ENCODE measurements around the gene MKRN2. TPM values are rescaled to one million over a fixed set of nuclear protein-coding genes. Genes with fewer than 3 reads are reported as not detected.
A peak's percentile ranks its signal among the peaks of the same experiment; 100 is the strongest.

MKRN2 gene
- total RNA-seq, 2 experiments from 2014 or later = 21.9 to 25.7 TPM

DNA sequence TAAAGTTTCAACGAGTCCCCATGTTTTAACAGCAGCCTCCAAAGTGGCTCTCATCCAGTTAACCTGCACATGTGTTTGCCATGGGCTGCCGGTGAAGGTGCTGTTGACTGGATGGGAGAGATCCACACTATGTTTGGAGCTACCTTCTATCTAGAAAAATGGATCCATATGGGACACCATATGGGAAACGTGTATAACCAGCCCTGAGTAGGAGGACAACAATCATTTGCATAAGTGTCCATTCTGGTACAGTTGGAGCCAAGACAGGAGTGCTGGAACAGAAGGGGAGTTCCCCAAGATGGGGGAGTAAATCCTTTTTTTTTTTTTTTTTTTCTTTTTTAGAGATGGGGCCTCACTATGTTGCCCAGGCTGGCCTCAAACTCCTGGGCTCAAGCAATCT is 36.6 kb downstream of the MKRN2 start:
- TF ChIP-seq CTCF (conservative IDR thresholded peaks at IDR 0.05; ENCODE audit: low read length) (no peak), EZH2phosphoT487 (IDR thresholded peaks at IDR 0.05; ENCODE audit: borderline replicate concordance, low read depth, low read length) (no peak)

DNA sequence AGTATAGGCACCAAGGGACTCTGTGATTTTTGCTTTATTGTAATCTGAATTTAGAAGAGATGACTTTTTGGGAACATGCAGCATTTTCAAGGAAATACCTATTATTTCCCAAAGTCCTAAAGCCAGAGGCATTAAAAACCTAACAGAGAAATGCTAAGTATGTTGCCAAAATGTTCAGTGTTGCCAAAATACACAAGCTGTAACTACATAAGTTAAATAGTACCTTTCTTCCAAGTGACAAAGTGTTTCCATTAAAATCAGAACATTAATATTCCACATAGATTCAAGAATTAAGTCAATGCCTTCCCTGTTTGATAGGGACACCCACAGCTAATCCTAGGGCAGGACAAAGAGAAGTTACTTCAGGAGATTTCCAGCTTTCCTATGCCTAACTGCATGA is 42.0 kb downstream of the MKRN2 start:
- no peaks in the 10 kb centered on the region for H3K79me2 ChIP-seq (ENCODE audit: insufficient read depth, low read depth, low read length)
- no peak overlapping the region for H3K27ac ChIP-seq (ENCODE audit: low read depth, low read length, poor library complexity, severe bottlenecking)
- H3K9me2 ChIP-seq (ENCODE audit: insufficient read depth, low read length) = no peaks in the 10 kb centered on the region
- intact Hi-C loops (cut with micrococcal nuclease; ENCODE audit: unreplicated experiment) = no loop called here
- TF ChIP-seq CTCF (conservative IDR thresholded peaks at IDR 0.05; ENCODE audit: low read length) (no peak), EZH2phosphoT487 (IDR thresholded peaks at IDR 0.05; ENCODE audit: borderline replicate concordance, low read depth, low read length) (no peak)
- no peak overlapping the region for H2AFZ ChIP-seq (ENCODE audit: low read length)
- ChIA-PET POLR2A (interaction anchor here (0.6 to 1.2 kb wide), 4 partner anchors 10 to 64 kb away, joined by 3 to 4 read pairs (median 3); no protein-coding TSS in a partner anchor), CTCF (ENCODE audit: unreplicated experiment) (no interaction called here)
- H3K4me2 ChIP-seq (ENCODE audit: low read length) = no peak overlapping the region
- no peak for DNase-seq (ENCODE audit: low spot score)
- H3K4me3 ChIP-seq (ENCODE audit: low read depth, low read length, poor library complexity, severe bottlenecking) = no peak overlapping the region
- no peaks in the 10 kb centered on the region for H4K20me1 ChIP-seq (ENCODE audit: insufficient read depth, low read length)
- H3K4me1 ChIP-seq (ENCODE audit: insufficient read depth, low read length, poor library complexity, severe bottlenecking) = no peaks in the 10 kb centered on the region
- peaks cover 98% of the 10 kb centered on the region for H3K36me3 ChIP-seq (ENCODE audit: insufficient read depth, low read length)
- H3K9me3 ChIP-seq (ENCODE audit: low read length) = no peaks in the 10 kb centered on the region
- no TSS peak for BruUV-seq (replicated peaks)

More for the DNA sequence above, 36.6 kb downstream of the MKRN2 start:
- H3K27ac ChIP-seq (ENCODE audit: low read depth, low read length, poor library complexity, severe bottlenecking) = no peak overlapping the region
- H3K9me2 ChIP-seq (ENCODE audit: insufficient read depth, low read length) = no peaks in the 10 kb centered on the region
- H3K4me2 ChIP-seq (ENCODE audit: low read length) = no peak overlapping the region
- H2AFZ ChIP-seq (ENCODE audit: low read length) = no peak overlapping the region
- CTCF ChIA-PET (ENCODE audit: unreplicated experiment) = no interaction called here
- H3K36me3 ChIP-seq (ENCODE audit: insufficient read depth, low read length) = peaks cover 88% of the 10 kb centered on the region
- no peaks in the 10 kb centered on the region for H3K79me2 ChIP-seq (ENCODE audit: insufficient read depth, low read depth, low read length)
- H3K9me3 ChIP-seq (ENCODE audit: low read length) = no peaks in the 10 kb centered on the region
- POLR2A ChIA-PET = interaction anchor here (1.1 to 1.4 kb wide), 2 partner anchors 8 to 15 kb away, joined by 4 to 6 read pairs; no protein-coding TSS in a partner anchor
- no peaks in the 10 kb centered on the region; the same call in 1 of the 2 replicates for H4K20me1 ChIP-seq (ENCODE audit: insufficient read depth, low read length)
- H3K4me3 ChIP-seq (ENCODE audit: low read depth, low read length, poor library complexity, severe bottlenecking) = no peak overlapping the region
- intact Hi-C loops (cut with micrococcal nuclease; ENCODE audit: unreplicated experiment) = no loop called here
- no peaks in the 10 kb centered on the region for H3K4me1 ChIP-seq (ENCODE audit: insufficient read depth, low read length, poor library complexity, severe bottlenecking)
- BruUV-seq (replicated peaks) = no TSS peak
- no peak for DNase-seq (ENCODE audit: low spot score)

GRCh38 chr3:12601072-12601471 is 44.2 kb downstream of the MKRN2 start:
- Histone ChIP-seq H3K4me1 (ENCODE audit: insufficient read depth, low read length, poor library complexity, severe bottlenecking) (no peaks in the 10 kb centered on the region), H4K20me1 (ENCODE audit: insufficient read depth, low read length) (no peaks in the 10 kb centered on the region), H3K36me3 (ENCODE audit: insufficient read depth, low read length) (peaks cover 98% of the 10 kb centered on the region), H3K79me2 (ENCODE audit: insufficient read depth, low read depth, low read length) (no peaks in the 10 kb centered on the region), H3K4me3 (ENCODE audit: low read depth, low read length, poor library complexity, severe bottlenecking) (no peak overlapping the region), H3K4me2 (ENCODE audit: low read length) (no peak overlapping the region), H3K27ac (ENCODE audit: low read depth, low read length, poor library complexity, severe bottlenecking) (no peak overlapping the region), H3K9me2 (ENCODE audit: insufficient read depth, low read length) (no peaks in the 10 kb centered on the region), H2AFZ (ENCODE audit: low read length) (no peak overlapping the region), H3K9me3 (ENCODE audit: low read length) (no peaks in the 10 kb centered on the region)
- intact Hi-C loops (cut with micrococcal nuclease; ENCODE audit: unreplicated experiment) = no loop called here
- CTCF ChIA-PET (ENCODE audit: unreplicated experiment) = no interaction called here
- POLR2A ChIA-PET = interaction anchor here (0.9 to 1.9 kb wide), 2 partner anchors 13 to 16 kb away, joined by 3 to 9 read pairs; no protein-coding TSS in a partner anchor
- DNase-seq (ENCODE audit: low spot score) = no peak
- no TSS peak for BruUV-seq (replicated peaks)
- TF ChIP-seq CTCF (conservative IDR thresholded peaks at IDR 0.05; ENCODE audit: low read length) (peak; percentile 43), EZH2phosphoT487 (IDR thresholded peaks at IDR 0.05; ENCODE audit: borderline replicate concordance, low read depth, low read length) (no peak)
